ENCODE measurements around the gene MMGT1.

MMGT1 gene

GRCh38 chrX:135973548-135974278, at the start of gene MMGT1:
TSS of gene MMGT1 (minus strand) at chrX:135973988. CDS start at chrX:135973675, 313 bp downstream.
- DNase-seq (ENCODE audit: low read depth), result peak; percentile 64

GRCh38 chrX:136021903-136022302, 48.1 kb upstream of the MMGT1 start:
- DNase-seq (ENCODE audit: low read depth), result no peak

GRCh38 chrX:136021160-136021559, 47.4 kb upstream of the MMGT1 start:
- no peak for DNase-seq (ENCODE audit: low read depth)

GRCh38 chrX:136019226-136019625, 45.4 kb upstream of the MMGT1 start:
- no peak for DNase-seq (ENCODE audit: low read depth)

GRCh38 chrX:136016881-136017280, 43.1 kb upstream of the MMGT1 start:
- no peak for DNase-seq (ENCODE audit: low read depth)

GRCh38 chrX:136015016-136015415, 41.2 kb upstream of the MMGT1 start:
- DNase-seq (ENCODE audit: low read depth), result no peak

- no peak for DNase-seq (ENCODE audit: low read depth)
Measured at GRCh38 chrX:135988245-135988644, 14.5 kb upstream of the MMGT1 start.

- no peak for DNase-seq (ENCODE audit: low read depth)
Measured at GRCh38 chrX:135985973-135986310, 12.2 kb upstream of the MMGT1 start.

- no peak for DNase-seq (ENCODE audit: low read depth)
Measured at GRCh38 chrX:135985157-135985972, 11.6 kb upstream of the MMGT1 start, which contains the start of gene SLC9A6. TSS of gene SLC9A6 (plus strand) at chrX:135985435. CDS start at chrX:135985659, 224 bp downstream.

- DNase-seq (ENCODE audit: low read depth), result no peak
Measured at GRCh38 chrX:135984791-135985156, 11.0 kb upstream of the MMGT1 start.

GRCh38 chrX:135984256-135984655, 10.5 kb upstream of the MMGT1 start:
- no peak for DNase-seq (ENCODE audit: low read depth)

- DNase-seq (ENCODE audit: low read depth), result no peak
Measured at GRCh38 chrX:135982860-135983259, 9.1 kb upstream of the MMGT1 start.

- DNase-seq (ENCODE audit: low read depth), result no peak
Measured at GRCh38 chrX:135981668-135982067, 7.9 kb upstream of the MMGT1 start.

- DNase-seq (ENCODE audit: low read depth), result no peak
Measured at GRCh38 chrX:135981010-135981409, 7.2 kb upstream of the MMGT1 start.

- DNase-seq (ENCODE audit: low read depth), result no peak
Measured at GRCh38 chrX:135977611-135978010, 3.8 kb upstream of the MMGT1 start.

GRCh38 chrX:135975421-135975820, 1.6 kb upstream of the MMGT1 start:
- no peak for DNase-seq (ENCODE audit: low read depth)

- no peak for DNase-seq (ENCODE audit: low read depth)
Measured at GRCh38 chrX:135974279-135974856, 580 bp upstream of the MMGT1 start.

GRCh38 chrX:135973025-135973547, 702 bp downstream of the MMGT1 start:
- DNase-seq (ENCODE audit: low read depth), result no peak

GRCh38 chrX:135951291-135951690, 22.5 kb downstream of the MMGT1 start:
- DNase-seq (ENCODE audit: low read depth), result no peak

GRCh38 chrX:135944486-135944885, 29.3 kb downstream of the MMGT1 start:
- DNase-seq (ENCODE audit: low read depth), result no peak

- no peak for DNase-seq (ENCODE audit: low read depth)
Measured at GRCh38 chrX:135931644-135932487, 41.9 kb downstream of the MMGT1 start.

GRCh38 chrX:135927897-135928296, 45.9 kb downstream of the MMGT1 start:
- no peak for DNase-seq (ENCODE audit: low read depth)

Data from HS-5 (cell line).